GM12891 (cell line): ENCODE data around the gene SECISBP2.

Experiments
- POLR2A ChIP-seq: IDR thresholded peaks from 2 replicates; pipeline ENCODE4 v1.6.1; 2011; ENCODE audit warnings: low read depth, low read length, control low read depth
- POLR2AphosphoS5 ChIP-seq: IDR thresholded peaks from 2 replicates; pipeline ENCODE4 v1.6.1; 2011; ENCODE audit warnings: low read depth, low read length, control low read depth
- SPI1 ChIP-seq: IDR thresholded peaks from 2 replicates; pipeline ENCODE4 v1.6.1; 2011; ENCODE audit warnings: low read depth, low read length, control low read depth
- TAF1 ChIP-seq: IDR thresholded peaks from 2 replicates; pipeline ENCODE4 v1.6.1; 2011; ENCODE audit warnings: low read depth, low read length, control low read depth

GRCh38 chr9:89382026-89382986 is 64.0 kb downstream of the SECISBP2 start:
- TF ChIP-seq POLR2A (no peak), TAF1 (no peak), POLR2AphosphoS5 (no peak), SPI1 (no peak)
